Astrocyte (in vitro differentiated cells and primary cell): Measurements from ENCODE around the gene MPP2. TPM values are rescaled to one million over a fixed set of nuclear protein-coding genes. Genes with fewer than 3 reads are reported as not detected.

ENCODE experiments used
- DNase-seq: peaks from one replicate; pipeline ENCODE4 v3.0.0-alpha.2; 2010; ENCODE audit warnings: low read depth
- FAIRE-seq: peaks from 2 replicates; lab custom pipeline; 2011; peaks lifted over from hg19 to GRCh38; lab: Jason Lieb, UNC
- H2AFZ ChIP-seq: 2 replicates; pipeline ENCODE4 v1.6.0; 2012; ENCODE audit warnings: low read depth, low read length, inconsistent platforms
- H3K27ac ChIP-seq: 2 replicates; pipeline ENCODE4 v1.5.1; 2011; ENCODE audit warnings: low read depth, low read length, inconsistent platforms
- H3K27me3 ChIP-seq: 2 replicates; pipeline ENCODE4 v1.6.0; 2011; ENCODE audit warnings: low read length, inconsistent platforms; ENCODE audit not compliant: insufficient read depth
- H3K36me3 ChIP-seq: 2 replicates; pipeline ENCODE4 v1.5.1; 2011; ENCODE audit warnings: low read length, inconsistent platforms; ENCODE audit not compliant: insufficient read depth
- H3K4me1 ChIP-seq: 2 replicates; pipeline ENCODE4 v1.5.1; 2011; ENCODE audit warnings: low read length, inconsistent platforms; ENCODE audit not compliant: insufficient read depth
- H3K4me2 ChIP-seq: 2 replicates; pipeline ENCODE4 v1.6.0; 2012; ENCODE audit warnings: low read length, inconsistent platforms
- H3K4me3 ChIP-seq: 2 replicates; pipeline ENCODE4 v1.5.1; 2011; ENCODE audit warnings: low read depth, mild to moderate bottlenecking, low read length, inconsistent platforms; ENCODE audit not compliant: insufficient read depth
- H3K79me2 ChIP-seq: 2 replicates; pipeline ENCODE4 v1.6.0; 2012; ENCODE audit warnings: mild to moderate bottlenecking, low read length, inconsistent platforms; ENCODE audit not compliant: insufficient read depth
- H3K9ac ChIP-seq: 2 replicates; pipeline ENCODE4 v1.6.0; 2012; ENCODE audit warnings: mild to moderate bottlenecking, low read length, inconsistent platforms
- H3K9me3 ChIP-seq: 2 replicates; pipeline ENCODE4 v1.5.1; 2012; ENCODE audit warnings: low read depth, mild to moderate bottlenecking, low read length, inconsistent platforms; ENCODE audit not compliant: insufficient read depth
- H4K20me1 ChIP-seq: 2 replicates; pipeline ENCODE4 v1.6.0; 2012; ENCODE audit warnings: low read length, inconsistent platforms; ENCODE audit not compliant: insufficient read depth
- H3K27ac Mint-ChIP-seq: one replicate; pipeline ENCODE4 v1.8.0; 2021; ENCODE audit warnings: mild to moderate bottlenecking, mixed read lengths; ENCODE audit not compliant: unreplicated experiment
- H3K27me3 Mint-ChIP-seq: one replicate; pipeline ENCODE4 v1.8.0; 2021; ENCODE audit warnings: low read depth, mixed read lengths; ENCODE audit not compliant: unreplicated experiment
- H3K36me3 Mint-ChIP-seq: one replicate; pipeline ENCODE4 v1.8.0; 2021; ENCODE audit warnings: low read depth, mixed read lengths; ENCODE audit not compliant: unreplicated experiment
- H3K4me1 Mint-ChIP-seq: one replicate; pipeline ENCODE4 v1.8.0; 2021; ENCODE audit warnings: low read depth, mixed read lengths; ENCODE audit not compliant: unreplicated experiment
- H3K4me3 Mint-ChIP-seq: one replicate; pipeline ENCODE4 v1.8.0; 2021; ENCODE audit warnings: mild to moderate bottlenecking, moderate library complexity, mixed read lengths; ENCODE audit not compliant: unreplicated experiment
- H3K9me3 Mint-ChIP-seq: one replicate; pipeline ENCODE4 v1.8.0; 2021; ENCODE audit warnings: mild to moderate bottlenecking, mixed read lengths; ENCODE audit not compliant: unreplicated experiment
- EZH2 ChIP-seq: IDR thresholded peaks from 2 replicates; pipeline ENCODE4 v1.6.1; 2012; ENCODE audit warnings: mild to moderate bottlenecking, low read length, inconsistent platforms; ENCODE audit not compliant: insufficient read depth
- total RNA-seq: library from RNA; stranded (reverse); gene quantifications from 2 replicates; pipeline ENCODE4 v1.2.1, GENCODE V29; 2021
- TF ChIP-seq, protein P1 (sequence below): IDR thresholded peaks from 2 replicates; pipeline ENCODE4 v1.5.1; 2011; ENCODE audit warnings: low read depth, mild to moderate bottlenecking, inconsistent platforms, low read length, moderate library complexity; ENCODE audit not compliant: insufficient read depth

The MPP2 gene
- total RNA-seq, 1 donor from 2014 or later: 8.0 TPM

- no peak overlapping the region for H3K9ac ChIP-seq
- H3K36me3 ChIP-seq: no peaks in the 10 kb centered on the region
- H3K9me3 ChIP-seq: no peaks in the 10 kb centered on the region
- no peak overlapping the region for H3K4me2 ChIP-seq
- no peaks in the 10 kb centered on the region for H3K79me2 ChIP-seq
- no peak overlapping the region for H3K4me3 ChIP-seq
- Mint-ChIP-seq H3K27ac (no peak overlapping the region), H3K36me3 (peaks cover 12% of the 10 kb centered on the region), H3K27me3 (peaks cover 9% of the 10 kb centered on the region), H3K9me3 (no peaks in the 10 kb centered on the region), H3K4me3 (no peak overlapping the region), H3K4me1 (peaks cover 3% of the 10 kb centered on the region)
- H3K4me1 ChIP-seq: peaks cover 3% of the 10 kb centered on the region
- TF ChIP-seq, protein P1, sequence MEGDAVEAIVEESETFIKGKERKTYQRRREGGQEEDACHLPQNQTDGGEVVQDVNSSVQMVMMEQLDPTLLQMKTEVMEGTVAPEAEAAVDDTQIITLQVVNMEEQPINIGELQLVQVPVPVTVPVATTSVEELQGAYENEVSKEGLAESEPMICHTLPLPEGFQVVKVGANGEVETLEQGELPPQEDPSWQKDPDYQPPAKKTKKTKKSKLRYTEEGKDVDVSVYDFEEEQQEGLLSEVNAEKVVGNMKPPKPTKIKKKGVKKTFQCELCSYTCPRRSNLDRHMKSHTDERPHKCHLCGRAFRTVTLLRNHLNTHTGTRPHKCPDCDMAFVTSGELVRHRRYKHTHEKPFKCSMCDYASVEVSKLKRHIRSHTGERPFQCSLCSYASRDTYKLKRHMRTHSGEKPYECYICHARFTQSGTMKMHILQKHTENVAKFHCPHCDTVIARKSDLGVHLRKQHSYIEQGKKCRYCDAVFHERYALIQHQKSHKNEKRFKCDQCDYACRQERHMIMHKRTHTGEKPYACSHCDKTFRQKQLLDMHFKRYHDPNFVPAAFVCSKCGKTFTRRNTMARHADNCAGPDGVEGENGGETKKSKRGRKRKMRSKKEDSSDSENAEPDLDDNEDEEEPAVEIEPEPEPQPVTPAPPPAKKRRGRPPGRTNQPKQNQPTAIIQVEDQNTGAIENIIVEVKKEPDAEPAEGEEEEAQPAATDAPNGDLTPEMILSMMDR: no peak
- no peak for TF ChIP-seq EZH2
- H3K27ac ChIP-seq: no peak overlapping the region
- peaks cover under 1% of the 10 kb centered on the region for H3K27me3 ChIP-seq
- DNase-seq (no peak), FAIRE-seq (no peak)
- H2AFZ ChIP-seq: no peak overlapping the region
- H4K20me1 ChIP-seq: no peaks in the 10 kb centered on the region
Observed at GRCh38 chr17:43879723-43880419, 27.5 kb downstream of the MPP2 start.

DNA sequence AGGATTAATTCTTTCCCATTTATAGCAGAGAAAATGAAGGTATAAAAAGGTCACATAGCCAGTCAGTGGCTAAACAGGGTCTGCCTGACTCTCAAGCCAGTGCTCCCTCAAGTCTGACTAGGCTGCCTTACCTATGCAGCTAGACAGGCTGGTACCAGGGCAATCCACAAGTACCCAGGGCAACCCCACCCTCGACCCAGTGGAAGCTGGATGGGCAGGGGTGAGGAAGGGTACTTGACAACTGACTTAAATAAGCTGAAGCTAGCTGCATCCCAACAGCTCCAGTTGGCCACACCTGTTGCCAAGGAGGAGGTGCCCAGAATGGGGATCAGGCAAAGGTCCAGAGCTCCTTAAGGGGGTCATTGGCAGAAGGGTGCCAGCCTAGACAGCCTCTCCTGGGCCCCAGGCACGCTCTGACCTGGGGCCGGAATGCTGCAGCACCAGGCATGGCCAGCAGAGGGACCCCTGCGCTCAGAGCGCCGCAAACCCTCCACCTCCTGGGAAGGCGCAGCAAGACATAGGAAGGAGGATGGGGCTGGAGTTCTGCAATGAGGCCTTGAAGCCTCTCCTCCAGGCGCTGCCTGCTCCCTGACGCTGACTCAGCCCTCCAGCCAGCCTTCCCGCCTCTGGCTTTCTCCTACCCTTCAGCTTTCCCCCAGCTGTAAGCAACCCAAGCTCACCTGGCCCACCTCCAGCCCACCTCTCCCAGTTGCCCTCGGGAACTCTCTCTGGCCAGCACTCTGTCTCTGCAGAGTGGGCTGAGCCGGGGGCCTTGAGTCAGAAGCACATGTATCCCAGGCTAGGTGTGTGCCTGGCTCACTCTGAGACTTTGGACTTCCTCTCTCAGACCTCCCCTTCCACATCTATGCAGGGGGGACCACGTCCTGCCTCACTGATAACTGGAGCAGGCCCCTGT, 28.8 kb downstream of the MPP2 start:
- peak; percentile 70 for DNase-seq
- peaks cover 2% of the 10 kb centered on the region for H3K9me3 Mint-ChIP-seq

More for the DNA sequence above, 28.8 kb downstream of the MPP2 start:
- peaks cover 14% of the 10 kb centered on the region for H3K27me3 Mint-ChIP-seq
- H3K4me3 Mint-ChIP-seq: no peak overlapping the region
- Histone ChIP-seq H4K20me1 (no peaks in the 10 kb centered on the region), H3K27me3 (peaks cover 8% of the 10 kb centered on the region), H3K27ac (no peak overlapping the region), H3K4me3 (no peak overlapping the region), H2AFZ (no peak overlapping the region), H3K9me3 (no peaks in the 10 kb centered on the region), H3K4me2 (no peak overlapping the region), H3K79me2 (no peaks in the 10 kb centered on the region), H3K9ac (no peak overlapping the region), H3K36me3 (no peaks in the 10 kb centered on the region), H3K4me1 (peaks cover 3% of the 10 kb centered on the region)
- peaks cover 16% of the 10 kb centered on the region for H3K36me3 Mint-ChIP-seq
- peaks cover 3% of the 10 kb centered on the region for H3K4me1 Mint-ChIP-seq
- TF ChIP-seq EZH2: no peak
- TF ChIP-seq, protein P1: peak; percentile 72
- peak; percentile 78 for FAIRE-seq
- peak overlapping the region; percentile 78 for H3K27ac Mint-ChIP-seq
